Skin of body (tissue), 3 donors: ENCODE data around the gene PPIE. TPM values are rescaled to one million over a fixed set of nuclear protein-coding genes. Genes with fewer than 3 reads are reported as not detected.

Experiments
- DNase-seq: peaks from one replicate; lab custom pipeline; 2025; lab: John Stamatoyannopoulos, UW
- small RNA-seq: library from RNA; depleted of rRNA; stranded (forward); fragments of <200 nt; gene quantifications from one replicate; pipeline ENCODE3, GENCODE V24; 2014; ENCODE audit warnings: low replicate concordance
- total RNA-seq: library from RNA; depleted of rRNA; stranded (reverse); fragments of >200 nt; gene quantifications from one replicate; pipeline ENCODE4 v1.2.3, GENCODE V29; 2014

Gene PPIE
- total RNA-seq, 1 donor from 2014 or later = 26.0 TPM

DNA sequence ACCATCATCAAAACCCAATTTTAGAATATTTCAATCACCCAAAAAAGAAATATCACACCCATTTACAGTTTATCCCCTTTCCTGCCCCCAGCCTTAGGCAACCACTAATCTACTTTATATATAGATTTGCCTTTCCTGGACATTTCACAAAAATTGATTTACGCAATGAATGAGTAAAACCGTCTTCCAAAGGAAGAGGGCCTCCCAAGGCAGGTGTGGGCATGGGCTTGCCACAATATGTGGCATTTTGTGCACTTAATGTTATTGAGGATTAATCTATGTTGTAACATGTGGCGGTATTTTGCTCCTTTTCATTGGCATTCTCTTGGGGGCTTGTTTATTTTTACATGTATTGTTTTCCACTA, 61.8 kb downstream of the PPIE start:
- no peak for DNase-seq

DNA sequence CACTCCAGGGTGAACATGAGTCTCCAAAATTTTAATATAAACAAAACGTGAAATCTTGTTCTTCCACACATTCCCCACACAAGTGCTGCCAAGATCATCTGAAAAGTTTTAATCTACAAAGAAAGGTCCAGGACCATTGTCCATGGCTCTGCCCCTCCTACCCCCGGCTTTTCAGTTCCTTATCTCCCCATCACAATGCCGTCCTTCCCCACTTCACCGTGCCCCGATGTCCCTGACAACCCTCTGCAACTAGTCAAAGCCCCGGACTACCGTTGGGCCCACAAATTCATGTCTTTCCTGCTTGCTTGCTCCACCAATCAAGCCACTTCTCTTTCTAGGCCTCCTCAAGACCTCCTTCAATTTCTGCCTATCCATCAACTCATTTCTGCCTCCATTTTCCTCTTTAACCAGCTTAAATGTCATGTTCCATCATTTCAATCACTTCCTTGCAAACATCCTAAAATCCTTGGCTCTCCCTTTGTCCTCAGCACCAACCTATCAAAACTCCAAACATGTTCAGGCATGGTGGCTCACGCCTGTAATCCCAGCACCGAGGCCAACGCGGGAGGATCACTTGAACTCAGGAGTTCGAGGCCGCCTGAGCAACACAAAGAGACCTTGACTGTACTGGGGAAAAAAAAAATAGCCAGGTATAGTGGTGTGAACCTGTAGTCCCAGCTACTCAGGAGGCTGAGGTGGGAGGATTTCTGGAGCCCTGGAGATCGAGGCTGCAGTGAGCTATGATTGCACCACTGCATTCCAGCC, 64.0 kb downstream of the PPIE start:
- no peak for DNase-seq

DNA sequence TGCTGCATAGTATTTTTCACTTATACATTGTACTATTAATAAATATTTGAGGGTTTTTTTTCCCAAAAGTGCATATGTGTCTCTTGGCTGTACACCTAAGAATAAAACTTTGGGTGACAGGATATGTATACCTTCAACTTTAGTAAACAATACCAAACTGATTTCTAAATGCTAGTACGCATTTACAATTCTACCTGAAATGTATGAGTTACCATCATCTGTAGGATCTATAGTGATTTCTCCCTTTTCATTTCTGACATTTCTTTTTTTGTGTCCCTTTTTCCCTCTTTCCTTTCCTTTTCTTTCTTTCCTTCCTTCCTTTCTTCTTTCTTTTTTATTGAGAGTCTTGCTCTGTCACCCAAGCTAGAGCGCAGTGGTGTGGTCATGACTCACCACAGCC, 66.7 kb downstream of the PPIE start:
- DNase-seq = no peak

DNA sequence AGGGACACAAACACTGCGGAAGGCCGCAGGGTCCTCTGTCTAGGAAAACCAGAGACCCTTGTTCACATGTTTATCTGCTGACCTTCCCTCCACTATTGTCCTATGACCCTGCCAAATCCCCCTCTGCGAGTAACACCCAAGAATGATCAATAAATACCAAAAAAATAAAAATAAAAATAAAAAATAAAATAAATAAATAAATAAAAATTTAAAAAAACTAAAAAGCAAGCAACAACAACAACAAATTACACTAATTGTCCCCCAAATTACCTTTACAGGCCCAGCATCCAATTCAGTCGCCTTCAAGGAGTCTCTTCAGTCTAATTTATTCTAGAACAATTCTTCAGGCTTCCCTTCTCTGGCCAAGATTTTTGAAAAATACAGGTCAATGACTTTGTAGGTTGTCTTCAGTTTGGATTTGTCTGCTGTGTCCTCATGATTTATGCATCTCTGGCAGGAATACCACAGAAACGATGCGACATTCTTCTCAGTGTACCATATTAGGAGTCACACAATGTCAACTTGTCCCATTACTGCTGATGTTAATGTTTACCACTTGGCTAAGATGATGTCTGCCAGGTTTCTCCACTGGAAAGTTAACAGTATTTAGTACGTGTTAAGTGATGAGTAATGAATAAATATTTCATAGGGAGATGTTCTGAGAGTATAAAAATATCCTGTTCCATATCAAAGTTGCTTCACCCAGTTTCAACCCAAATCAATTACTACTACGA, 70.3 kb downstream of the PPIE start:
- no peak for DNase-seq

DNA sequence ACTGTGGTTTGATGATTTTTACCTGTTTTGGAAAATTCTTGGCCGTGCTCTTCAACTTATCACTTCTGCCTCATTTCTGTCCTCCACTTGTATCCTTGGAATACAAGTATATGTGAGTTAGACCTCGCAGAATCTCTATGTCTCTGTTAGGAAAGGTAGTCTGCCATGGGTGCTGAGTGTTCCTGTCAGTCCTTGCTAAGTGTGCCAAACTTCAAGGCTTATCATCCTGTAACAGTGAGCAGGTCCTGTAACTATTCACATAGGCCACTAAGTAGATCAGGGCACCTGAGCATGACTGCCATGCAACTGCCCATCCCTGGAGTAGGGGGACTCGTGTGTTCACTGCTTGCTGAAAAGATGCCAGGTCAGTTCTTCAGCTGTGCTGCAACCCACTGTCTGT, 74.2 kb downstream of the PPIE start:
- no peak for DNase-seq

Small RNA genes within 50 kb of the gene (small RNA-seq; reads per million reads assigned to genes)
- gene AL033527.1 (not detected), gene RNU7-121P (not detected)

Other genes starting within 250 kb of the PPIE start
- 1.3 TPM for gene BMP8A, start 247.2 kb upstream of the PPIE start, total RNA-seq
- gene PABPC4, start 162.1 kb upstream of the PPIE start, total RNA-seq = 138 TPM
- gene HEYL, start 99.2 kb upstream of the PPIE start, total RNA-seq = 5.2 TPM
- gene NT5C1A, start 66.8 kb upstream of the PPIE start, total RNA-seq = 2.0 TPM
- gene HPCAL4, start 47.4 kb upstream of the PPIE start, total RNA-seq = 0.20 TPM
- 2.4 TPM for gene OXCT2, start 32.5 kb downstream of the PPIE start, total RNA-seq
- 2.0 TPM for gene BMP8B, start 50.0 kb downstream of the PPIE start, total RNA-seq
- gene TRIT1, start 144.6 kb downstream of the PPIE start, total RNA-seq = 28.3 TPM
- 9.6 TPM for gene MYCL, start 163.0 kb downstream of the PPIE start, total RNA-seq
- 16.2 TPM for gene MFSD2A, start 216.3 kb downstream of the PPIE start, total RNA-seq